Stomach (tissue), 4 donors: ENCODE data around the gene ATP6V0B.

Experiments
- CTCF ChIP-seq, 7 experiments: fragments of 450-650 bp in 4 of 7; fragments of 200-600 bp in 3 of 7; sonication (generic) in 3 of 7; IDR thresholded peaks; one replicate each; pipeline ENCODE4 v1.5.1; 2016 to 2019; ENCODE audit warnings: antibody characterized with exemption in 7 of 7, control low read depth in 2 of 7, mild to moderate bottlenecking in 1 of 7
- POLR2A ChIP-seq, 4 donors: fragments of 450-650 bp; IDR thresholded peaks; one replicate each; pipeline ENCODE4 v1.6.1; 2016; ENCODE audit warnings: antibody characterized with exemption in 4 of 4, control low read depth in 2 of 4, mild to moderate bottlenecking in 1 of 4, moderate library complexity in 1 of 4

DNA sequence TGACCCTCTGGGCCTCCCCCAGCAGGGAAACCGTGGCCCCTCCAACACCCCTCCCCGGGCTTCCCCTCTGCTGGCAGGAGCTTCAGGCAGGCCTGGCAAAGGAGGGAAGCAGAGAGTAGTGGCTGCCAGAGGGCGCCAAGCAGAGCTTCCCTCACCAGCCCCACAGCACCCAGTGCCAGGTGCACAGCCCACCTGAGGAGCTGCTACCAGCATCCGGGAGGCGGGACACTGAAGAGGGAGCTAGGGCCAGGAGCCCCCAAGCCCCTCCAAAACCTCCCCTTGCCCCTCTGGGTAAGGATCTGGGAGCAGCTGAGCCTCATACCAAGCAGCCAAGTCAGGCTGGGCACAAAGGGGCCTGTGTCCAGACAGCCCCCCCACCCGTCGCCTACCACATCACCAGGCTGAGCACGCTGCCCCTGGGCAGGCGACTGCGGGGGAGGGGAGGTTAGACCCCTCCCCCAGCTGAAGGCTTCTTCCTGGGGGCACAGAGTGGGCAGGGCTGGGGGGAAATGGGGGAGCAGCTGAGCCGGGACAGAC is 36.2 kb downstream of the ATP6V0B start:
- no peak for TF ChIP-seq CTCF (IDR thresholded peaks at IDR 0.05)
- no peak for TF ChIP-seq POLR2A (IDR thresholded peaks at IDR 0.05)
